H1 (cell line): Measurements from ENCODE around the gene PRTG. TPM values are rescaled to one million over a fixed set of nuclear protein-coding genes. Genes with fewer than 3 reads are reported as not detected.

ENCODE experiments used
- CTCF ChIA-PET: fragments of 300-600 bp; sonication (Branson Sonifier 250); formaldehyde crosslinking; loops from one replicate; lab custom pipeline; 2021; ENCODE audit not compliant: partially characterized antibody; lab: Charles Lee
- POLR2A ChIA-PET: fragments of 300-600 bp; sonication (Branson Sonifier 250); formaldehyde crosslinking; loops from one replicate; lab custom pipeline; 2021; ENCODE audit warnings: inconsistent platforms; ENCODE audit not compliant: partially characterized antibody; lab: Charles Lee
- DNase-seq, 2 experiments: peaks; one replicate each; pipeline versions ENCODE4 v3.0.0 to v3.0.0-alpha.2; 2010 to 2022; ENCODE audit warnings: low spot score in 2 of 2, low read depth in 1 of 2, mixed read lengths in 1 of 2
- FAIRE-seq: peaks from 2 replicates; lab custom pipeline; 2011; peaks lifted over from hg19 to GRCh38; lab: Jason Lieb, UNC
- H2AFZ ChIP-seq: 2 replicates; pipeline ENCODE4 v1.8.1; 2012; ENCODE audit warnings: low read length, inconsistent platforms
- H2AK5ac ChIP-seq: 2 replicates; pipeline ENCODE4 v1.6.1; 2013; ENCODE audit warnings: low read depth, low read length
- H2BK120ac ChIP-seq: replicated peaks from 2 replicates; pipeline ENCODE3; 2013; ENCODE audit warnings: low read depth, low read length, inconsistent platforms
- H2BK12ac ChIP-seq: 2 replicates; pipeline ENCODE4 v1.6.1; 2013; ENCODE audit warnings: low read depth, low read length
- H2BK15ac ChIP-seq: 2 replicates; pipeline ENCODE4 v1.6.1; 2013; ENCODE audit warnings: low read length
- H2BK20ac ChIP-seq: 2 replicates; pipeline ENCODE4 v1.6.1; 2013; ENCODE audit warnings: low read length
- H2BK5ac ChIP-seq: 2 replicates; pipeline ENCODE4 v1.6.1; 2013; ENCODE audit warnings: low read depth, low read length
- H3K14ac ChIP-seq: 2 replicates; pipeline ENCODE4 v1.6.1; 2013; ENCODE audit warnings: inconsistent platforms; ENCODE audit not compliant: insufficient read length
- H3K18ac ChIP-seq: 2 replicates; pipeline ENCODE4 v1.6.1; 2013; ENCODE audit warnings: low read length; ENCODE audit errors: extremely low read depth
- H3K23ac ChIP-seq: 2 replicates; pipeline ENCODE4 v1.6.1; 2013; ENCODE audit warnings: inconsistent platforms; ENCODE audit not compliant: insufficient read length
- H3K23me2 ChIP-seq: 2 replicates; pipeline ENCODE4 v1.6.1; 2013; ENCODE audit warnings: low read depth, low read length
- H3K27ac ChIP-seq: 2 replicates; pipeline ENCODE4 v1.6.1; 2011; ENCODE audit warnings: low read depth, low read length, inconsistent platforms
- H3K27me3 ChIP-seq, 4 experiments: replicated peaks in 1 of 4; 1 replicate in 1 of 4; 2 replicates in 3 of 4; pipeline versions ENCODE4 v1.6.1 to v1.8.1; 2011 to 2013; ENCODE audit warnings: low read length in 3 of 4, mild to moderate bottlenecking in 3 of 4, inconsistent platforms in 2 of 4, mixed read lengths in 2 of 4, moderate library complexity in 1 of 4; ENCODE audit not compliant: control insufficient read depth in 3 of 4, insufficient read depth in 3 of 4; ENCODE audit errors: extremely low read depth in 1 of 4
- H3K36me3 ChIP-seq, 4 experiments: 2 replicates each; pipeline versions ENCODE4 v1.6.1 to v1.8.1; 2011 to 2013; ENCODE audit warnings: mild to moderate bottlenecking in 4 of 4, low read length in 3 of 4, moderate library complexity in 2 of 4, control low read depth in 1 of 4, inconsistent platforms in 1 of 4; ENCODE audit not compliant: insufficient read depth in 4 of 4, control insufficient read depth in 2 of 4
- H3K4ac ChIP-seq: replicated peaks from 2 replicates; pipeline ENCODE3; 2013; ENCODE audit warnings: low read length, low read depth, mixed read lengths, inconsistent platforms; ENCODE audit not compliant: insufficient read length
- H3K4me1 ChIP-seq, 4 experiments: replicated peaks in 1 of 4; 1 replicate in 1 of 4; 2 replicates in 3 of 4; pipeline versions ENCODE4 v1.6.1 to v1.8.1; 2011 to 2013; ENCODE audit warnings: low read length in 3 of 4, inconsistent platforms in 2 of 4, mixed read lengths in 1 of 4; ENCODE audit not compliant: insufficient read depth in 4 of 4, control insufficient read depth in 3 of 4
- H3K4me2 ChIP-seq, 2 experiments: 2 replicates each; pipeline versions ENCODE4 v1.6.1 to v1.8.1; 2011 to 2013; ENCODE audit warnings: low read depth in 2 of 2, low read length in 2 of 2, control low read depth in 1 of 2, inconsistent platforms in 1 of 2, mild to moderate bottlenecking in 1 of 2; ENCODE audit not compliant: insufficient read depth in 1 of 2
- H3K4me3 ChIP-seq, 4 experiments: fragments of 200-600, 300-600 bp in 1 of 4; sonication (generic), shearing (Covaris generic), sonication (Bioruptor Twin) in 1 of 4; 2 replicates each; pipeline versions ENCODE4 v1.5.1 to v1.8.1; 2011 to 2016; ENCODE audit warnings: low read length in 4 of 4, low read depth in 3 of 4, control low read depth in 2 of 4, inconsistent platforms in 2 of 4, mild to moderate bottlenecking in 2 of 4, mixed read lengths in 1 of 4, moderate library complexity in 1 of 4; ENCODE audit not compliant: insufficient read depth in 2 of 4; ENCODE audit errors: extremely low read depth in 1 of 4
- H3K56ac ChIP-seq: replicated peaks from 2 replicates; pipeline ENCODE3; 2013; ENCODE audit warnings: low read depth, mild to moderate bottlenecking, mixed read lengths, low read length, inconsistent platforms; ENCODE audit not compliant: insufficient read length
- H3K79me1 ChIP-seq: 2 replicates; pipeline ENCODE4 v1.6.1; 2013; ENCODE audit warnings: low read depth, low read length, control low read depth
- H3K79me2 ChIP-seq, 2 experiments: 2 replicates each; pipeline versions ENCODE4 v1.6.1 to v1.8.1; 2012 to 2013; ENCODE audit warnings: low read length in 2 of 2, mild to moderate bottlenecking in 2 of 2, inconsistent platforms in 1 of 2; ENCODE audit not compliant: insufficient read depth in 2 of 2, control insufficient read depth in 1 of 2
- H3K9ac ChIP-seq, 4 experiments: replicated peaks in 1 of 4; 1 replicate in 1 of 4; 2 replicates in 3 of 4; pipeline versions ENCODE4 v1.6.1 to v1.8.1; 2011 to 2013; ENCODE audit warnings: low read depth in 3 of 4, low read length in 3 of 4, control low read depth in 2 of 4, mild to moderate bottlenecking in 2 of 4, moderate library complexity in 2 of 4, inconsistent platforms in 1 of 4; ENCODE audit errors: extremely low read depth in 1 of 4
- H3K9me3 ChIP-seq, 2 experiments: 2 replicates each; pipeline versions ENCODE4 v1.6.1 to v1.8.1; 2012 to 2013; ENCODE audit warnings: mild to moderate bottlenecking in 2 of 2, moderate library complexity in 2 of 2, control low read depth in 1 of 2, inconsistent platforms in 1 of 2, low read depth in 1 of 2, low read length in 1 of 2, mixed read lengths in 1 of 2; ENCODE audit not compliant: insufficient read depth in 2 of 2
- H4K20me1 ChIP-seq, 2 experiments: replicated peaks in 1 of 2; 2 replicates each; pipeline versions ENCODE3 to v1.8.1; 2011 to 2013; ENCODE audit warnings: inconsistent platforms in 2 of 2, low read length in 2 of 2, mild to moderate bottlenecking in 1 of 2; ENCODE audit not compliant: insufficient read depth in 2 of 2, control insufficient read depth in 1 of 2
- H4K5ac ChIP-seq: 2 replicates; pipeline ENCODE4 v1.6.1; 2013; ENCODE audit warnings: low read length, low read depth, mixed read lengths, inconsistent platforms; ENCODE audit not compliant: insufficient read length
- H4K8ac ChIP-seq: 2 replicates; pipeline ENCODE4 v1.8.0; 2013; ENCODE audit warnings: mild to moderate bottlenecking, moderate library complexity, low read length, inconsistent platforms; ENCODE audit not compliant: insufficient read depth; ENCODE audit errors: extremely low read depth
- H4K91ac ChIP-seq: replicated peaks from 2 replicates; pipeline ENCODE3; 2013; ENCODE audit warnings: low read length, mixed read lengths, inconsistent platforms; ENCODE audit not compliant: insufficient read length
- ASH2L ChIP-seq: fragments of 200-600, 300-600 bp; sonication (generic); IDR thresholded peaks from one replicate; pipeline ENCODE4 v1.7.1; 2017; ENCODE audit warnings: low read length
- BCL11A ChIP-seq, 2 experiments: IDR thresholded peaks; one replicate each; pipeline ENCODE4 v1.6.1; 2011; ENCODE audit warnings: low read depth in 2 of 2, low read length in 2 of 2, mild to moderate bottlenecking in 2 of 2
- BRCA1 ChIP-seq: IDR thresholded peaks from 2 replicates; pipeline ENCODE4 v1.6.1; 2012; ENCODE audit warnings: low read depth, low read length, improper control_type of control experiment
- CHD1 ChIP-seq: IDR thresholded peaks from 2 replicates; pipeline ENCODE4 v1.6.1; 2012; ENCODE audit warnings: low read depth, low read length, improper control_type of control experiment
- CHD2 ChIP-seq: IDR thresholded peaks from 2 replicates; pipeline ENCODE4 v1.6.1; 2012; ENCODE audit warnings: low read length, improper control_type of control experiment
- POLR2A ChIP-seq, 2 experiments: IDR thresholded peaks; 1 replicate in 1 of 2; 2 replicates in 1 of 2; pipeline ENCODE4 v1.6.1; 2011; ENCODE audit warnings: low read depth in 2 of 2, low read length in 2 of 2, mild to moderate bottlenecking in 2 of 2; ENCODE audit errors: control extremely low read depth in 1 of 2
- POLR2AphosphoS5 ChIP-seq: IDR thresholded peaks from 2 replicates; pipeline ENCODE4 v1.6.1; 2011; ENCODE audit warnings: low read depth, low read length
- RBBP5 ChIP-seq: IDR thresholded peaks from 2 replicates; pipeline ENCODE4 v1.7.1; 2012; ENCODE audit warnings: low read depth, mild to moderate bottlenecking, inconsistent platforms, low read length, moderate library complexity, borderline replicate concordance
- SP2 ChIP-seq: IDR thresholded peaks from 2 replicates; pipeline ENCODE4 v1.6.1; 2012; ENCODE audit warnings: mild to moderate bottlenecking, low read length, inconsistent platforms
- WGBS, 2 experiments: shearing (Covaris generic) in 1 of 2; methylation state at CpG; one replicate each; pipeline versions ENCODE4 v1.1.6 to v1.1.7; 2013 to 2015; ENCODE audit warnings: low lambda C conversion rate in 2 of 2, mixed read lengths in 2 of 2, inconsistent platforms in 1 of 2, low coverage in 1 of 2, missing lambda C conversion rate in 1 of 2; ENCODE audit not compliant: insufficient replicate concordance in 2 of 2, insufficient coverage in 1 of 2, insufficient read length in 1 of 2; ENCODE audit errors: extremely low coverage in 1 of 2, missing lambda C conversion rate in 1 of 2; 5-methylcytosine and 5-hydroxymethylcytosine counted together
- polyA plus RNA-seq, 7 experiments: library from polyadenylated mRNA; depleted of rRNA in 3 of 7; stranded (reverse) in 5 of 7; unstranded in 2 of 7; fragments of >200 nt in 5 of 7; fragments of 200-250 nt in 2 of 7; gene quantifications; 1 replicate in 5 of 7; 2 replicates in 1 of 7; 4 replicates in 1 of 7; pipeline versions ENCODE4 v1.2.1 to v1.2.3, GENCODE V29; 2011 to 2013; ENCODE audit warnings: missing spikeins in 2 of 7, mixed read lengths in 2 of 7
- total RNA-seq: library from RNA; stranded (reverse); fragmentation: NEBNext Ultra II Directional; extraction: Animal tissue kit (Norgen Biotek cat#: 25700); gene quantifications from 2 replicates; pipeline ENCODE4 v1.2.1, GENCODE V29; 2021
- TF ChIP-seq, protein P1 (sequence below): IDR thresholded peaks from 2 replicates; pipeline ENCODE4 v1.6.1; 2011; ENCODE audit warnings: low read depth, mild to moderate bottlenecking, low read length; ENCODE audit not compliant: insufficient read depth
- TF ChIP-seq, protein P2 (sequence below): IDR thresholded peaks from 2 replicates; pipeline ENCODE4 v1.6.1; 2012; ENCODE audit warnings: inconsistent platforms

PRTG gene
- total and polyA plus RNA-seq, 2 of the 8 experiments (the other 6 are each of a cell fraction or from before 2014, with no cell fraction given): 3.1 to 3.2 TPM

DNA sequence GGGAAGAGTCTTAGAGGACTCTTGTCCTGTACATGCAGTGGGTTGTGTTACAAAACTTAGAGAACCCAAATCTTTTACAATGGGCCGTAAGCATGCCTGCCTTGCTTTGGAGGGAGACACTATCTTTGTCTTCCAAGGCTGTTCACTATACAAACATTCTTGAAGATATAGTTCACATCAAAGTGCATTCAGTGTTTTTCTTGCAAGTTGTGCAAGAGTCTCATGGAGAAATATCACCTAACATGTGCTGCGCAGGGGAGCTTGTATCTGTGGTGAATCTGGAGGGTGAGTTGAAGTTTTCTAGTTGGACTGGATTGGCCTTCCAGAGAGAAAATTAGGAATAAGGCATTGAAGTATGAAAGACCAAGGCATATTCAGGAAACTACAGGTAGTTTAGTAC lies 7.8 kb upstream of the PRTG start:
- H2AFZ ChIP-seq: no peak overlapping the region
- no peak for TF ChIP-seq BRCA1
- TF ChIP-seq RBBP5: no peak
- no peak for TF ChIP-seq ASH2L
- TF ChIP-seq, protein P1, sequence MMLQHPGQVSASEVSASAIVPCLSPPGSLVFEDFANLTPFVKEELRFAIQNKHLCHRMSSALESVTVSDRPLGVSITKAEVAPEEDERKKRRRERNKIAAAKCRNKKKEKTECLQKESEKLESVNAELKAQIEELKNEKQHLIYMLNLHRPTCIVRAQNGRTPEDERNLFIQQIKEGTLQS: no peak
- no peak for TF ChIP-seq POLR2AphosphoS5
- TF ChIP-seq POLR2A (IDR thresholded peaks at IDR 0.05; ENCODE audit: control extremely low read depth in 1 of 2, low read depth in 2 of 2, low read length in 2 of 2): no peak
- TF ChIP-seq CHD1: no peak
- TF ChIP-seq SP2: no peak
- TF ChIP-seq BCL11A (IDR thresholded peaks at IDR 0.05; ENCODE audit: low read depth in 2 of 2, low read length in 2 of 2): no peak
- no peak for TF ChIP-seq CHD2
- TF ChIP-seq, protein P2, sequence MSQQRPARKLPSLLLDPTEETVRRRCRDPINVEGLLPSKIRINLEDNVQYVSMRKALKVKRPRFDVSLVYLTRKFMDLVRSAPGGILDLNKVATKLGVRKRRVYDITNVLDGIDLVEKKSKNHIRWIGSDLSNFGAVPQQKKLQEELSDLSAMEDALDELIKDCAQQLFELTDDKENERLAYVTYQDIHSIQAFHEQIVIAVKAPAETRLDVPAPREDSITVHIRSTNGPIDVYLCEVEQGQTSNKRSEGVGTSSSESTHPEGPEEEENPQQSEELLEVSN: no peak

More for the DNA sequence above, 7.8 kb upstream of the PRTG start:
- Histone ChIP-seq H3K9me3 (no peaks in the 10 kb centered on the region), H3K9ac (no peak overlapping the region), H3K36me3 (no peaks in the 10 kb centered on the region), H3K23me2 (no peaks in the 10 kb centered on the region), H3K56ac (no peak overlapping the region), H2BK20ac (no peak overlapping the region), H4K8ac (no peak overlapping the region), H2BK15ac (no peak overlapping the region), H2BK12ac (no peak overlapping the region), H4K91ac (no peak overlapping the region), H3K23ac (no peak overlapping the region), H3K4ac (no peak overlapping the region), H3K79me2 (no peaks in the 10 kb centered on the region), H3K4me3 (no peak overlapping the region), H4K5ac (no peak overlapping the region), H3K4me2 (no peak overlapping the region), H2BK120ac (no peak overlapping the region), H3K27ac (no peak overlapping the region), H3K14ac (no peak overlapping the region), H4K20me1 (no peaks in the 10 kb centered on the region), H3K27me3 (peaks cover 0 to 3% (median 1%) of the 10 kb centered on the region in 4 experiments; a peak in 2 of 7 replicates), H2BK5ac (no peak overlapping the region), H3K79me1 (no peaks in the 10 kb centered on the region), H3K18ac (no peak overlapping the region), H2AK5ac (no peak overlapping the region), H3K4me1 (no peaks in the 10 kb centered on the region)
- FAIRE-seq (no peak), DNase-seq (no peak)
- CTCF ChIA-PET: interaction anchor here (1.0 to 3.9 kb wide), 3 partner anchors 23 to 24 kb away, joined by 3 to 20 read pairs (median 6); no protein-coding TSS in a partner anchor
- POLR2A ChIA-PET: no interaction called here
- 84% methylated on average over 2 of the region's 2 CpGs; no CpG with 5 or more reads in 1 of the 2 experiments for WGBS, 2 experiments
